Measurements from ENCODE around the gene PIM3. TPM values are rescaled to one million over a fixed set of nuclear protein-coding genes. Genes with fewer than 3 reads are reported as not detected.

PIM3 gene
- total RNA-seq, 4 donors from 2014 or later = 103 to 202 (median 143) TPM

- DNase-seq (ENCODE audit: low spot score in 2 of 2) = no peak
- 88% methylated on average over 5 of the region's 20 CpGs for WGBS
- H3K4me1 ChIP-seq = peaks cover 86% of the 10 kb centered on the region
These were observed 7.4 kb upstream of the PIM3 start for GRCh38 chr22:49953027-49953679.

GRCh38 chr22:49953680-49954344 lies 6.8 kb upstream of the PIM3 start:
- peaks cover 84% of the 10 kb centered on the region for H3K4me1 ChIP-seq
- H3K27ac ChIP-seq = peak overlapping the region; percentile 92
- no peak overlapping the region for H3K4me3 ChIP-seq
- H3K9me3 ChIP-seq = no peaks in the 10 kb centered on the region
- 80% methylated on average over 7 of the region's 18 CpGs for WGBS
- H3K27me3 ChIP-seq = no peaks in the 10 kb centered on the region
- DNase-seq (ENCODE audit: low spot score in 2 of 2) = no peak
- no peaks in the 10 kb centered on the region for H3K36me3 ChIP-seq
- no peak for TF ChIP-seq EP300 (IDR thresholded peaks at IDR 0.05)
- TF ChIP-seq CTCF (IDR thresholded peaks at IDR 0.05) = no peak
- no peak for TF ChIP-seq POLR2AphosphoS5 (IDR thresholded peaks at IDR 0.05)
- TF ChIP-seq POLR2A (IDR thresholded peaks at IDR 0.05) = no peak

More at GRCh38 chr22:49953027-49953679, 7.4 kb upstream of the PIM3 start:
- H3K9me3 ChIP-seq = no peaks in the 10 kb centered on the region
- TF ChIP-seq EP300 (IDR thresholded peaks at IDR 0.05) = no peak
- no peak for TF ChIP-seq CTCF (IDR thresholded peaks at IDR 0.05)
- TF ChIP-seq POLR2AphosphoS5 (IDR thresholded peaks at IDR 0.05) = no peak
- no peak for TF ChIP-seq POLR2A (IDR thresholded peaks at IDR 0.05)
- H3K4me3 ChIP-seq = no peak overlapping the region
- no peaks in the 10 kb centered on the region for H3K36me3 ChIP-seq
- H3K27ac ChIP-seq = peak overlapping the region; percentile 92
- H3K27me3 ChIP-seq = no peaks in the 10 kb centered on the region

DNA sequence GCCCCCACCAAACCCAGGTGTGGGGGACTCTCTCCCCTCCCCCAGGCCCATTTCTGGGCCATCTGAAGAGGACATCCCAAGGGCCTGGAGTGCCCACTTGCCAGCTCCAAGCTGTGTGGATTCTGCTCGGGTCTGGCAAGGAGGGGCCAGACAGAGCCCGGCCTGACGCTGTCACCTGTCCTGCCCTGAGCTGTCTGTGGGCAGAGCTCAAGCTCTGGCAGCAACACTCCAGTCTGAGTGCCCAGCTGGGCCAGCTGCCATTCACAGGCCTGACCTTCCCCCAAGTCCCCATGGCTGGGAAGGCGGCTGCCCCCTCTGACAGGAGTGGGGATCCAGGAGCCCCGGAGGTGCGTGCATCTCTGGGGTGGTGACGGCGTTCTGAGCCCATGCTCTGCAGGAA lies 6.2 kb upstream of the PIM3 start:
- peak overlapping the region; percentile 92 for H3K27ac ChIP-seq
- 75% methylated on average over 7 of the region's 8 CpGs for WGBS
- H3K4me3 ChIP-seq = no peak overlapping the region
- no peaks in the 10 kb centered on the region for H3K27me3 ChIP-seq
- peaks cover 83% of the 10 kb centered on the region for H3K4me1 ChIP-seq
- no peak for TF ChIP-seq POLR2AphosphoS5 (IDR thresholded peaks at IDR 0.05)
- TF ChIP-seq CTCF (IDR thresholded peaks at IDR 0.05) = no peak
- TF ChIP-seq POLR2A (IDR thresholded peaks at IDR 0.05) = no peak
- TF ChIP-seq EP300 (IDR thresholded peaks at IDR 0.05) = no peak
- H3K9me3 ChIP-seq = no peaks in the 10 kb centered on the region
- no peaks in the 10 kb centered on the region for H3K36me3 ChIP-seq
- DNase-seq (ENCODE audit: low spot score in 2 of 2) = no peak

DNA sequence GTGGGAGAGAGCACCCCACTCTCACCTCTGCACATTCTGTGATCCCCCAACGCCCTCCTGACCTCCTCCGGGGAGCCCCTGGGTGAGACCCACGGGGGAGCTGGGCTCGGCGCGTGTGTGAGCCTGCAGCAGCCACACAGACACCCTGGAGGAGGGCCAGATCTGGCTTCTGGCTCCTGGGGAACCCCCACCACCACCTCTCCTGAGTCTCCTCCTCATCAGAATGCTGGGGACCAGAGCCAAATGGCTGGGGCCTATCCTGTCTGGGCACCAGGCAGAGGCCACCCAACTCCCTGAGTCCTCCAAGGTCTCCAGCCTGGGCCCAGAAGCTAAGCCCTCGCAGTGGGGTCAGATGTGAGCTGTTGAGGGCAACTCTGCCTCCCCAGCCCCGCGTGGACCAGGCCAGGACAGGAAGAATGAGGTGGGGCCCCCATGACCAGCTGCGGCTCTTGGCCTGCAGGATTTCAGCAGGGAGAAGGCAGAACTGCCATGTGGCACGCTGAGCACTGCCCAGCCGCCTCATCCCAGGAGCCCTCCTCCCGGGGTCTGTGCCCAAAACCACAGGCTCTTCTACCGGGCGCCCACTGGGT lies 5.5 kb upstream of the PIM3 start:
- H3K27me3 ChIP-seq = no peaks in the 10 kb centered on the region
- no peak for DNase-seq (ENCODE audit: low spot score in 2 of 2)
- no peak overlapping the region for H3K4me3 ChIP-seq
- peak overlapping the region; percentile 92 for H3K27ac ChIP-seq
- H3K9me3 ChIP-seq = no peaks in the 10 kb centered on the region
- no peak for TF ChIP-seq POLR2AphosphoS5 (IDR thresholded peaks at IDR 0.05)
- TF ChIP-seq POLR2A (IDR thresholded peaks at IDR 0.05) = no peak
- no peak for TF ChIP-seq EP300 (IDR thresholded peaks at IDR 0.05)
- no peak for TF ChIP-seq CTCF (IDR thresholded peaks at IDR 0.05)
- WGBS = 73% methylated on average over 6 of the region's 15 CpGs
- H3K4me1 ChIP-seq = peaks cover 83% of the 10 kb centered on the region
- no peaks in the 10 kb centered on the region for H3K36me3 ChIP-seq

Measured in suprapubic skin (tissue), 4 donors.